ENCODE results near the gene DOCK7. TPM values are rescaled to one million over a fixed set of nuclear protein-coding genes. Genes with fewer than 3 reads are reported as not detected.

DOCK7 gene
- total RNA-seq, 3 donors from 2014 or later, result 40.4 to 53.7 (median 41.9) TPM

DNA sequence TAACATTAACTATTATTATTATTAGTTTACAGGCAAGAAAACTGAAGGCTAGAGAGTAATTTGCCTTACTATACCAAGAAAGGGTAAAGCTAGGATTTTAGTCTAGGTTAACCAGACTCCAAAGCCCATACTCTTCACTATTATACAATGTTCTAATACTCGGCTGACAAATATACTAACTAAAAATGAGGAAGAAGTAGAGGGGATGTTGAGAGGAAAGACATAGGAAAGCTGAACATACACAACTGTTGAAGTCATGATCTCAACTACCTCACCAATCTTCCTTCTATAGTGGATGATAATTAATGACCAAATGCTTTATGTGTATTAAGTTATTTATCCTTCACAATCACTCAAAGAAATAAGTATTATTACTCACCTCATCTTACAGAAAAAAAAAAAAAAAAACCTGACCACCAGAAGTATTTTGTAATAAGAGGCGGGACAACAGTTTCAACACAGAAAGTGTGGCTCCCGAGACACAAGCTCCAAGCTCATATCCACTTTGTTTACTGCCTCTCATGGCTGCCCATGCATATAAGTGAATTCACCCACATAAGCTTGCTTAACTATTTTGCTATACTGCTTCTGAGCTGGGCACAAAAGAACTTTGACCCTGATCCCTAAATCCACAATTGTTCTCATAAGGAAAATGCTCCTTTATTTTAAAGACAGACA, 173.3 kb downstream of the DOCK7 start:
- H3K36me3 ChIP-seq (ENCODE audit: low read depth), result no peaks in the 10 kb centered on the region
- H3K4me3 ChIP-seq, result no peak overlapping the region
- ATAC-seq (no peak), DNase-seq (no peak)
- intact Hi-C loops (cut with DNase I, micrococcal nuclease), result no loop called here
- TF ChIP-seq, protein P1, sequence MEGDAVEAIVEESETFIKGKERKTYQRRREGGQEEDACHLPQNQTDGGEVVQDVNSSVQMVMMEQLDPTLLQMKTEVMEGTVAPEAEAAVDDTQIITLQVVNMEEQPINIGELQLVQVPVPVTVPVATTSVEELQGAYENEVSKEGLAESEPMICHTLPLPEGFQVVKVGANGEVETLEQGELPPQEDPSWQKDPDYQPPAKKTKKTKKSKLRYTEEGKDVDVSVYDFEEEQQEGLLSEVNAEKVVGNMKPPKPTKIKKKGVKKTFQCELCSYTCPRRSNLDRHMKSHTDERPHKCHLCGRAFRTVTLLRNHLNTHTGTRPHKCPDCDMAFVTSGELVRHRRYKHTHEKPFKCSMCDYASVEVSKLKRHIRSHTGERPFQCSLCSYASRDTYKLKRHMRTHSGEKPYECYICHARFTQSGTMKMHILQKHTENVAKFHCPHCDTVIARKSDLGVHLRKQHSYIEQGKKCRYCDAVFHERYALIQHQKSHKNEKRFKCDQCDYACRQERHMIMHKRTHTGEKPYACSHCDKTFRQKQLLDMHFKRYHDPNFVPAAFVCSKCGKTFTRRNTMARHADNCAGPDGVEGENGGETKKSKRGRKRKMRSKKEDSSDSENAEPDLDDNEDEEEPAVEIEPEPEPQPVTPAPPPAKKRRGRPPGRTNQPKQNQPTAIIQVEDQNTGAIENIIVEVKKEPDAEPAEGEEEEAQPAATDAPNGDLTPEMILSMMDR (IDR thresholded peaks at IDR 0.05), result no peak
- H3K9me3 ChIP-seq, result peaks cover 4% of the 10 kb centered on the region
- no peaks in the 10 kb centered on the region for H3K4me1 ChIP-seq (ENCODE audit: low read depth)

DNA sequence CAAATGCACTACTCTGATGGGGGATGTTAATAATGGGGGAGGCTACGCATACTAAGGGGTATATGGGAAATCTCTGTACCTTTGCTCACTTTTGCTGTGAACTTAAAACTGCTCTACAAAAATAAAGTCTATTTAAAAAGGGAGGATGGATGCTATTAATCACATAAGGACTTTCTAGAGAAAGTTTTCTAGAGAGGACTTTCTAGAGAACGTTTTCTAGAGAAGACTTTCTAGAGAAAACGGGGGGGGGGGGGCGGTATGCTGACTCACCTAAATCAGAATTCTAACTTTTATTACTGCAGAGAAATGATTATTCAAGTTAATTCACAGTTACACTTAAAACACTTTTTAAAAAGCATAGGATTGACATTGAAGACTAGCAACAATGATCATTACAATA, 175.2 kb downstream of the DOCK7 start:
- H3K36me3 ChIP-seq (ENCODE audit: low read depth), result no peaks in the 10 kb centered on the region
- DNase-seq (no peak), ATAC-seq (no peak)
- TF ChIP-seq, protein P1 (IDR thresholded peaks at IDR 0.05), result no peak
- no peak overlapping the region for H3K4me3 ChIP-seq
- no peaks in the 10 kb centered on the region for H3K9me3 ChIP-seq
- intact Hi-C loops (cut with DNase I, micrococcal nuclease), result no loop called here
- H3K4me1 ChIP-seq (ENCODE audit: low read depth), result no peaks in the 10 kb centered on the region

DNA sequence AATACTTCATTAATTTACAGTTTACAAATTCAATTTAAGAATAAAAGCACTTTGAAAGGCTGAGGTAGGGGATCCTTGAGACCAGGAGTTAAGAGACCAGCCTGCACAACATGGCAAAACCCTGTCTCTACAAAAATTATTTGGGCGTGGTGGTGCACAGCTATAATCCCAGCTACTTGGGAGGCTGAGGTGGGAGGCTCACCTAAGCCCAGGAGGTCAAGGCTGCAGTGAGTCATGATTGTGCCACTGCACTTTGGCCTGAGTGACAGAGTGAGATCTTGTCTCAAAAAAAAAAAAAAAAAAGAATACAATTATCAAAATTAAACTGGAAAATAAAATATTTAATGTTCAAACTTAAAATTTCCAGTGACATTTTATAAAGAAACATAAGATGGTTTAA, 179.2 kb downstream of the DOCK7 start:
- Histone ChIP-seq H3K9me3 (no peaks in the 10 kb centered on the region), H3K4me1 (ENCODE audit: low read depth) (no peaks in the 10 kb centered on the region), H3K36me3 (ENCODE audit: low read depth) (no peaks in the 10 kb centered on the region), H3K4me3 (no peak overlapping the region)
- peak in 1 of 3 donors; percentile 11 for DNase-seq
- no peak for ATAC-seq
- TF ChIP-seq, protein P1 (IDR thresholded peaks at IDR 0.05), result no peak
- intact Hi-C loops (cut with DNase I, micrococcal nuclease), result loop anchor here in 1 of 2 donors (5.0 kb wide), 1 partner anchor 238 kb away; no protein-coding TSS in a partner anchor

DNA sequence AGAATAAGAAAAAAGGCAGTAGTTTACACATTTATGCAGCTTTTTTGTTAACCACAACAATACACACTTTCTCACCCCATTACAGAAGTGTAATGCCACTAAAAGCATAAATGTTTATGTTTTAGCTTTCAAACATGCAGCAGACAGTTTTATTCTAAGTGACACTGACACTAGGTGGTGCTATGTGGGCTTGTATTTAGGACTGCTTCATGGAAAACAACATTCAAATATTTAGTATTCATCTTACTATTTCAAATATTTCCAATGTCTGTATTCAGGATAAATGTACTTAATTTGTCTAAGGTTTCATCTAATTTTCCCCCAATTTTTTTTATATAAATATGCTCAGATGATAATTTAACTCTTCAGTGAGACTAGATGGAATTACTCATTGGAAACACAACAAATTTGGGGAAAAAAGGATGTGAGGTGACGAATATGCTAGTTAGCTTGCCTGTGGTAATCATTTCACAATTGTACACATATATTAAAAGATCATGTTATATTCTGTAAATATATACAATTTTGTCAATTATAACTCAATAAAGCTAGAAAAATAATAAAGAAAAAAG, 179.9 kb downstream of the DOCK7 start:
- peak; percentile 46 for ATAC-seq
- intact Hi-C loops (cut with DNase I, micrococcal nuclease), result loop anchor here in 1 of 2 donors (5.0 kb wide), 1 partner anchor 239 kb away; no protein-coding TSS in a partner anchor
- TF ChIP-seq, protein P1 (IDR thresholded peaks at IDR 0.05), result no peak
- Histone ChIP-seq H3K36me3 (ENCODE audit: low read depth) (no peaks in the 10 kb centered on the region), H3K9me3 (no peaks in the 10 kb centered on the region), H3K4me3 (no peak overlapping the region), H3K4me1 (ENCODE audit: low read depth) (no peaks in the 10 kb centered on the region)
- peak in 1 of 3 donors; percentile 68 for DNase-seq

DNA sequence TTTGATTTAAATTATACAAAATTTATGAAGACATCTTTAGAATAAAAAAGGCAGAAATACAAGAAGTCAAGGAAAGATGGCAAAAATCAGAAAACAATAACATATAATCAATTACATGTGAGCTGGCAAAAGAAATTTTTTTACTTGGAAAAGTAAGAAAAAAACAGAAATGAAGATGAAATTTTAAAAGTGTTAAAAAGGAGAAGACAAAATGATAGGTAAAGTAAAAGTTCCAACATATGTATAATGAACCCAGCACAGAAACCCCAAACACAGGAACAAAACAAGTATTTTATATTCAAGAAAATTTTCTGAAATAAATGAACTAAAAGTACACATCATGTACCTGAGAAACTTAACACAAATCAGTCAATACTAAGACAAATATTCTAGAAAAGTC, 188.0 kb downstream of the DOCK7 start:
- ATAC-seq (no peak), DNase-seq (no peak)
- Histone ChIP-seq H3K9me3 (no peaks in the 10 kb centered on the region), H3K4me3 (no peak overlapping the region), H3K36me3 (ENCODE audit: low read depth) (no peaks in the 10 kb centered on the region), H3K4me1 (ENCODE audit: low read depth) (no peaks in the 10 kb centered on the region)
- TF ChIP-seq, protein P1 (IDR thresholded peaks at IDR 0.05), result no peak
- intact Hi-C loops (cut with DNase I, micrococcal nuclease), result no loop called here

Measured in mucosa of descending colon (tissue), 3 donors.